ENCODE measurements around the gene DCST1.

GRCh38 chr1:155042789-155043188 is 9.2 kb downstream of the DCST1 start:
- TF ChIP-seq CTCF (CRISPR knock-in tag; IDR thresholded peaks at IDR 0.05) (no peak), NBN (conservative IDR thresholded peaks at IDR 0.05) (no peak), ZSCAN31 (CRISPR knock-in tag; IDR thresholded peaks at IDR 0.05; ENCODE audit: low read depth) (no peak), ZNF883 (CRISPR knock-in tag; IDR thresholded peaks at IDR 0.05; ENCODE audit: not compliant biosample characterization) (no peak), MAX (IDR thresholded peaks at IDR 0.05) (no peak), YEATS4 (CRISPR knock-in tag; IDR thresholded peaks at IDR 0.05; ENCODE audit: borderline replicate concordance) (no peak), ZNF775 (CRISPR knock-in tag; IDR thresholded peaks at IDR 0.05; ENCODE audit: borderline replicate concordance) (no peak), ZKSCAN8 (CRISPR knock-in tag; IDR thresholded peaks at IDR 0.05; ENCODE audit: borderline replicate concordance) (no peak), PBX3 (CRISPR knock-in tag; IDR thresholded peaks at IDR 0.05; ENCODE audit: borderline replicate concordance) (no peak), ATF2 (CRISPR knock-in tag; IDR thresholded peaks at IDR 0.05) (no peak), BHLHE40 (IDR thresholded peaks at IDR 0.05; ENCODE audit: low read length) (no peak)
